ENCODE results near the gene ERMN.

GRCh38 chr2:157327621-157328500 lies 2.2 kb upstream of the ERMN start:
- TF ChIP-seq CTCF (IDR thresholded peaks at IDR 0.05): peak; percentile 51 to 90 (median 64)
- no peak for TF ChIP-seq POLR2A (IDR thresholded peaks at IDR 0.05)

Measured in thyroid gland (tissue), 4 donors.